Retinal pigment epithelial cell (primary cell): ENCODE data around the gene TP53AIP1.
"Not testable (repeated sequence)": the region's sequence is repeated elsewhere in the genome, so short reads cannot be mapped to it uniquely, and the experiment has no call there.

ENCODE experiments used
- DNase-seq: peaks from one replicate; pipeline ENCODE4 v3.0.0-alpha.2; 2010; ENCODE audit warnings: low read depth
- H3K4me3 ChIP-seq: 2 replicates; pipeline ENCODE4 v1.5.1; 2011; ENCODE audit warnings: mild to moderate bottlenecking, low read length, control low read depth, moderate library complexity
- CTCF ChIP-seq: conservative IDR thresholded peaks from 2 replicates; pipeline ENCODE4 v1.5.1; 2011; ENCODE audit warnings: low read depth, low read length, control low read depth, inconsistent platforms

TP53AIP1 gene

GRCh38 chr11:128920666-128921065, 22.0 kb downstream of the TP53AIP1 start:
- no peak for TF ChIP-seq CTCF
- H3K4me3 ChIP-seq = no peak overlapping the region
- no peak for DNase-seq

- DNase-seq, H3K4me3 ChIP-seq: not testable (repeated sequence)
Measured at GRCh38 chr11:128919635-128920034, 23.0 kb downstream of the TP53AIP1 start.

- TF ChIP-seq CTCF = no peak
- DNase-seq = no peak
- no peak overlapping the region for H3K4me3 ChIP-seq
Measured at GRCh38 chr11:128919216-128919615, 23.5 kb downstream of the TP53AIP1 start.

GRCh38 chr11:128917144-128917724, 25.4 kb downstream of the TP53AIP1 start:
- no peak for DNase-seq
- no peak for TF ChIP-seq CTCF
- H3K4me3 ChIP-seq = no peak overlapping the region

- no peak overlapping the region for H3K4me3 ChIP-seq
- TF ChIP-seq CTCF = no peak
- DNase-seq = no peak
Measured at GRCh38 chr11:128916681-128917080, 26.0 kb downstream of the TP53AIP1 start.

GRCh38 chr11:128916037-128916572, 26.6 kb downstream of the TP53AIP1 start:
- no peak overlapping the region for H3K4me3 ChIP-seq
- TF ChIP-seq CTCF = no peak
- DNase-seq = no peak

GRCh38 chr11:128915149-128915521, 27.5 kb downstream of the TP53AIP1 start:
- DNase-seq = no peak
- H3K4me3 ChIP-seq = no peak overlapping the region
- no peak for TF ChIP-seq CTCF
